HG03039 (cell line): ENCODE results near the gene ALDH16A1.

Source experiments
- ATAC-seq: cut with Tn5 transposase; IDR thresholded peaks from one replicate; pipeline ENCODE4 v1.9.1; 2021; ENCODE audit warnings: mild to moderate bottlenecking, moderate library complexity; ENCODE audit not compliant: unreplicated experiment

ALDH16A1 gene

GRCh38 chr19:49507803-49508494 lies 54.9 kb downstream of the ALDH16A1 start:
- ATAC-seq: no peak

DNA sequence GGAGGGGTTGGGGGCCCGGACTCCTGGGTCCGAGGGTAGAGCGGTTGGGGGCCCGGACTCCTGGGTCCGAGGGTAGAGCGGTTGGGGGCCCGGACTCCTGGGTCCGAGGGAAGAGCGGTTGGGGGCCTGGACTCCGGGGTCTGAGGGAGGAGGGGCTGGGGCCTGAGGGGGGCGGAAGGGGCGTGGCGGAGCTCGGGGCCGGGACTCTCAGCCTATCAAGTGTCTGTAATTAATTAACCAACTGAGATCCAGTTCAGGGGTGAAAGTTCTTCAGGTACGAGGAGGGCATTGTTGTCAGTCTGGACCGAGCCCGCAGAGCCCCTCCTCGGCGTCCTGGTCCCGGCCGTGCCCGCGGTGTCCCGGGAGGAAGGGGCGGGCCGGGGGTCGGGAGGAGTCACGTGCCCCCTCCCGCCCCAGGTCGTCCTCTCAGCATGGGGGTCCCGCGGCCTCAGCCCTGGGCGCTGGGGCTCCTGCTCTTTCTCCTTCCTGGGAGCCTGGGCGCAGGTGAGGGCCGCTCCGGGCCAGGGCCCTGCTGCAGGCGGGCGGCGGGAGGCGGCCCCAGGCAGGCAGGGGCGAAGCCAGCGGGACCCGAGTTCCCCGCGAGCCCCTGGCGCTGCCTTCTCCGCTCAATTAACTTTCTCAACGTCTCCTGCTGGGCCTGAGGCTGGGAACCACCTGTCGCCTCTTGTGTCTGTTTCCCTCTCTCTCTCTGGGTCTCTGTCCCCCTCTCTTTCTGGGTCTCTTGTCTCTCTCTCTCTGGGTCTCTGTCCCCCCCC lies 60.1 kb downstream of the ALDH16A1 start:
- no peak for ATAC-seq

DNA sequence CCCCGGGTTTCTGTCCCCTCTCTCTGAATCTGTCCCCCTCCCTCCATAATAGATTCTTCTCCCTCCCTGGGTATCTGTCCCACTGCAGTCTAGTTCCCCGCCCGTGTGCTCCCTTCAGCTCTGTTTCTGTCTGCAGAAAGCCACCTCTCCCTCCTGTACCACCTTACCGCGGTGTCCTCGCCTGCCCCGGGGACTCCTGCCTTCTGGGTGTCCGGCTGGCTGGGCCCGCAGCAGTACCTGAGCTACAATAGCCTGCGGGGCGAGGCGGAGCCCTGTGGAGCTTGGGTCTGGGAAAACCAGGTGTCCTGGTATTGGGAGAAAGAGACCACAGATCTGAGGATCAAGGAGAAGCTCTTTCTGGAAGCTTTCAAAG lies 60.7 kb downstream of the ALDH16A1 start:
- ATAC-seq: no peak

DNA sequence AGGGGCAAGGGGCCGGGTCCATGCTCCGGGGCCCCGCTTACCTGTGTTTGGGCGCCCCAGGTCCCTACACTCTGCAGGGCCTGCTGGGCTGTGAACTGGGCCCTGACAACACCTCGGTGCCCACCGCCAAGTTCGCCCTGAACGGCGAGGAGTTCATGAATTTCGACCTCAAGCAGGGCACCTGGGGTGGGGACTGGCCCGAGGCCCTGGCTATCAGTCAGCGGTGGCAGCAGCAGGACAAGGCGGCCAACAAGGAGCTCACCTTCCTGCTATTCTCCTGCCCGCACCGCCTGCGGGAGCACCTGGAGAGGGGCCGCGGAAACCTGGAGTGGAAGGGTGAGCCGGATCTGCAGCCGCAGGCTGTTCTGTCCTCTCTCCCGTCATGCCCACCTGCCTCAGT lies 61.1 kb downstream of the ALDH16A1 start:
- ATAC-seq: no peak

GRCh38 chr19:49515767-49516166 lies 62.7 kb downstream of the ALDH16A1 start:
- ATAC-seq: no peak

GRCh38 chr19:49518033-49518432 lies 65.0 kb downstream of the ALDH16A1 start:
- no peak for ATAC-seq
